ENCODE results near the gene S100A8.

DNA sequence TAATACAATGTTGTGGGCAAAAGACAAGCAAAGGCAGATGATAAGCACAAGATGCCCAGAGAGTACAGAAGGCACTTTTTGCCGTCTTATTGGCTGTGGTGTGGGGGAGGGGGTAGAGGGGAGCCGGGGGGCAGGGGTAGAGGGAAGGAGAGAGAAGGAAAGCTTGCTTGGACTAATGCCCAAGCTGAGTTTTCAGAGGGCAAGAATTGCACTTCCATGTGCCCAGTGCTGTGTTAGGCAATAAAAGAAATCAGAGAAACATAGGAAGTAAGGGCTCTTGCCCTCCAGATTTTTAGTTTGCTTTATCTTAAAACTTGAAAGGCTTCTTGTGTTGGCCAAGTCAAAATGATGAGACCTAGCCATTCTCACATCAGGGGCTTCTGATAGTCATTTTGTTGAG, 23.8 kb downstream of the S100A8 start:
- TF ChIP-seq POLR2AphosphoS5 (IDR thresholded peaks at IDR 0.05) = no peak
- TF ChIP-seq, protein P1, sequence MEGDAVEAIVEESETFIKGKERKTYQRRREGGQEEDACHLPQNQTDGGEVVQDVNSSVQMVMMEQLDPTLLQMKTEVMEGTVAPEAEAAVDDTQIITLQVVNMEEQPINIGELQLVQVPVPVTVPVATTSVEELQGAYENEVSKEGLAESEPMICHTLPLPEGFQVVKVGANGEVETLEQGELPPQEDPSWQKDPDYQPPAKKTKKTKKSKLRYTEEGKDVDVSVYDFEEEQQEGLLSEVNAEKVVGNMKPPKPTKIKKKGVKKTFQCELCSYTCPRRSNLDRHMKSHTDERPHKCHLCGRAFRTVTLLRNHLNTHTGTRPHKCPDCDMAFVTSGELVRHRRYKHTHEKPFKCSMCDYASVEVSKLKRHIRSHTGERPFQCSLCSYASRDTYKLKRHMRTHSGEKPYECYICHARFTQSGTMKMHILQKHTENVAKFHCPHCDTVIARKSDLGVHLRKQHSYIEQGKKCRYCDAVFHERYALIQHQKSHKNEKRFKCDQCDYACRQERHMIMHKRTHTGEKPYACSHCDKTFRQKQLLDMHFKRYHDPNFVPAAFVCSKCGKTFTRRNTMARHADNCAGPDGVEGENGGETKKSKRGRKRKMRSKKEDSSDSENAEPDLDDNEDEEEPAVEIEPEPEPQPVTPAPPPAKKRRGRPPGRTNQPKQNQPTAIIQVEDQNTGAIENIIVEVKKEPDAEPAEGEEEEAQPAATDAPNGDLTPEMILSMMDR (IDR thresholded peaks at IDR 0.05) = no peak
- TF ChIP-seq EP300 (IDR thresholded peaks at IDR 0.05) = no peak
